Stimulated activated CD4-positive, alpha-beta T cell treated with anti-CD3 and anti-CD28 coated beads, Interleukin-2, amount 100 ng/mL, for 48 hours (primary cell): ENCODE data around the gene AGMO.

Source experiments
- DNase-seq, 2 donors: peaks; one replicate each; pipeline ENCODE4 v3.0.0-alpha.2; 2020

Gene AGMO

GRCh38 chr7:15204421-15204820, 357.4 kb downstream of the AGMO start:
- DNase-seq: no peak

DNA sequence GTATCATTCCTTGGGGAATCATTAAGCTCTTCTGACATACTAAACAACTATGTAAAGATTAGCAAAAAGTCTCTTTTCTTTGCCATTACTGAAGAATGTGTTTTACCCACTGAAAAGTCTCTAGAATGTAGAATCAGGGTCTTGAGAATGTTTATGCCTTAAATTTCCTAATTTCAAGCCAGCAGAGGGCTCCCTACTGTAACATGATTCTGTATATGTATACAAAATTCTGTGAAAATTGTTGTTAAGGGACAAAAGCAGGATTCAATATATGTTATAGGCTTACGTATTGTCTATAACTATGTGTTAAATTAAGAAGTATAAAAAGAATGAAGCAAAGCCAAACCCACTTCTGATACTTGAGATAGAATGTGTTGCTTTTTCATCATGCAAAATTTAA, 362.3 kb downstream of the AGMO start:
- DNase-seq: no peak

DNA sequence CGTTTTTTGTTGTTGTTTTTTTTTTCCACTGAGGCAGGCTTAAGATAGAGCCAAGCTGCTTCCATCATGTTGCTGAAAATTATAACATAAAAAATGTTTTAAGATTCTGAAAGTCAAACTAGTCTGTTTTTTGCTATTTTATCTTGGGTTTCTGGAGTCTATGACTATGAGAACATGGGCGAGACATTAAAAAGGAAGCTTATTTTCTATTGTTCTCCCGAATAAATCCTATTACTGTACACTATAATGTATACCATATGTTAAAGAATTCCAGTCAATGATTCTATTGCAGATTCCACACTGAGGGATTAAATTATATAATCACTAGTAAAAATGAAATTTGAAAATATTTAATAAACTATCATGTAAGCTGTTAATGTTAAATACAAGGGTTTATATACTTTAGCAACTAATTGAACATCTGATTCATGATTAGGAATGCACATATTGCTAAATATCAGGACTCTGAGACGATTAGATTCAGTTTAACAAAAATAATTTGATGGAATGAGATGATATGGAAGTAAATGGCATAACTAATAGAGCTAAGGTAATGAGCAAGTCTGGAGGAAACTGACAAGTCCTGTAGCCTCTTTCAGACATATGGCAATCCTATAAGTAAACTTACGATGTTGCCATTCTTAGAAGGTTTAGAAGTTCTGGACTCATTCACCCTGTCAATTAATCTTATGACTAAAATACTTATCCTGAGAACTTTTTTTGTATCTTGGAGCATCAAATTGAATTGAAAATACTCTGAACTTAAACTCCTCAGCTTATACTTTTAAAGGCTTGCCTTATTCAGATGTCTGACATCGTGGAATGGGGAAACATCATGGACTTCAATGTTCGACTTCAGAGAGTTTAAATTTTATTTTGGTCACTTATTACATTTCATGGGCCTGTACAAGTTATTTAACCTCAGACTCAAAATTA, 364.5 kb downstream of the AGMO start:
- no peak for DNase-seq

DNA sequence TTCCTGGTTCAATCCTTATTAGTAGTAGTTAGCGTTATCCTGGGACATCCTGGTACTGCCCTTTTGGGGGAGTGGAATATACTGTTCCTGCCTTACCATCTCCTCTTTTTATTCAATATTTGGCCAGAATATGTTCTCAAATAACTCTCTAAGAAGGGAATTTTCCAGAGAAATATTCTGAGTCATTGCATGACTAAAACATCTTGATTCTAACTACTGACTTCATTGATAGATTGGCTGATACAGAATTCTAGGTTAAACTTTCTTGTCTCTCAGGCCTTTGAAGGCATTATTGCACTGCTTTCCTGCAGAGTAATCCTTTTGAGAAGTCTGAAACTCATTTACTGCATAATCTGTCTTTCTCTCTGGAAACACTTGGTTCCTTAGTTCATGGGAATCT, 383.8 kb downstream of the AGMO start:
- DNase-seq: no peak

DNA sequence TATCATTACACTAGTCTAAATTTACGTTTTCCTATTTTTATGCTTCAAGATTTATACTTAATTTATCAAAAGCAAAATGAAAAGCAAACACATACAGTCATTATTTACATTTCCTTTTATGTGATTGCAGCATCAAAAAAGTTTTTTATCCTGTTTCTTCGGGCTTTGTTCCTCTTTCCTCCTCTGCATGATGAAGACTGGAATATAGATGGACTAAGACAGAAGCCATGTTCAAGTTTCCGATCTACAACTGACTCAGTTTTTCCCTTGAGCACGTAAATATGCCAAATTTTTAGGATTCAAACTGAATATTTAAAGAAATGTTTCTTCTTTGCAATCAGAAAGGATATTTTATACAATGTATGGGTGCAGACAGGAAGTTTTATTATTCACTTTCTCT, 385.7 kb downstream of the AGMO start:
- no peak for DNase-seq

DNA sequence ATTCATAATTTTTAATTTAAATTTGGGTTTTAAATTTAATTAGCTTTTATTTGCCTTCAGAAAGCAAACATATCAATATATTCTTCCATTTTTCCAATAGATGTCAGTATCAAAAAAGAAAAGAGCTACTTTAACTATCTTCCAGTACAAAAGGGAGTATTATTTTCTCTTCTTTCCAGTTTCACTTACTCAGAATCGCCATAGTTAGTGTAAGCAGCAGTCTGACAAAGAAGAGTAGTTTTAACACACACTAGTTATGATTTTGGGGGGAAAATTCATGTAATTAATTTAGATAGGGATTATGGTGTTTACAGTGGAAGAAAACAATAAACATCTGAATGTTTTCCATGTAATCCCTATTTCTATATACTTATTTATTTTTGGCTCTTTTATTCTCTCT, 386.7 kb downstream of the AGMO start:
- DNase-seq: no peak

DNA sequence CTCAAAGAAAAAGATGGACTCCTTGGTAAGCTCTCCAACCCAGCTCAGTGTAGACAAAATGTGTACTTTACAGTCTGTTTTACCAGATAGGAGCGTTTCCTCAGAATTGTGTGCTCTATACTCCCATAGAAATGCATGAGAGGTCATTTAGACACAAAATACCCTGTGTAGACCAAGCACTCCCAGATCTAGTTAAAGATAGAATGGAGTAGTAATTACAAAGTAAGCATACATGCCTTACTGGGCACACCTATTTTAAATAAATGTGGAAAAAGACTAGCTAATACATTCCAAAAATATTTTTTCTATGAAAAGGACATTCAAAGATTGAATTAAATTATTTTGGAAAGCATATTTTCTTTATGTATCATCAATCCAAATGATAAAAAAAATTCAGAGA, 387.3 kb downstream of the AGMO start:
- DNase-seq: no peak

GRCh38 chr7:15168489-15168888, 393.3 kb downstream of the AGMO start:
- DNase-seq: no peak

GRCh38 chr7:15167912-15168311, 393.9 kb downstream of the AGMO start:
- DNase-seq: no peak

DNA sequence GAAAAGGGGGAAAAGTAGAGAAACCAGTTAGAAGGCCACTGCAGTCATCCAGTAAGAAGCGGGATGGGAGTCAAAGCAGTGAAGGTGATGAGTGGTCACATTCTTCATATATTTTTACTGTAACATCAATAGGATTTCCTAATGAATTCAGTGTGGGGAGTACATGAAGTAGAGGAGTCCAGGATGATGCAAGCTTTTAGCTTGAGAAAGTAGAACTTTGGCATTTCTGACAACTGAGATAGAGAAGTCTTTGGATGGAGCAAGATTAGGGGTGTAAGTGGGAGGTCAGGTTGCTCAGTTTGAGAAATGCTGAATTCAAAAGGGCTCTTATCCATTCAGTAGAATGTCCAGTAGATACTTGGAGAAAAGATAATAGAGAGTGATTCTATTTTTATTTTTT, 395.2 kb downstream of the AGMO start:
- DNase-seq: no peak

DNA sequence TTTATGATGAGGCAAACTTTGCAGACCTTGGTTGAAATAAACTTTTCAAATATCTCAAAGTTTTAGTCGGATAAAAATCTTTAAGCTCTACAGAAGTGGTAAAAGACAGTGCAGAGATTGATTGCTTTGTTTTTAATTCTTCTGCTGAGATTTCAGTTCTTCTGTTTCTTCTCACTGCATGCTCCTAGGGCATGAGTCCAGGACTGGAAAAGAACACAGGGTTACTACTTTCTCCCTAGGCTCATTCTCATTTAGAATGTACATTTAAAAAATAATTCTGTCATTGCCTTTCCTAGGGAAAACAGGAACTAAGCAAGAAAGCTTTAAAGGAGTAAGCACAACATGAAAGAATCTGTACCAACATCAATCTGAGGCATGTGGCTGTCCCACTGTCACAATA, 402.6 kb downstream of the AGMO start:
- DNase-seq: no peak

GRCh38 chr7:15158141-15158810, 403.5 kb downstream of the AGMO start:
- DNase-seq: no peak
